Progenitor cell of endocrine pancreas (in vitro differentiated cells): ENCODE results near the gene MYADML2. TPM values are rescaled to one million over a fixed set of nuclear protein-coding genes. Genes with fewer than 3 reads are reported as not detected.

Experiments used
- DNase-seq: peaks from one replicate; pipeline ENCODE4 v3.0.0; 2021; ENCODE audit warnings: low spot score; ENCODE audit not compliant: unreplicated experiment
- H3K27ac Mint-ChIP-seq: 2 replicates; pipeline ENCODE4 v1.8.0; 2021; ENCODE audit warnings: mild to moderate bottlenecking, moderate library complexity, mixed read lengths
- H3K27me3 Mint-ChIP-seq: 2 replicates; pipeline ENCODE4 v1.8.0; 2021; ENCODE audit warnings: mixed read lengths
- H3K36me3 Mint-ChIP-seq: 2 replicates; pipeline ENCODE4 v1.8.0; 2022; ENCODE audit warnings: mixed read lengths; ENCODE audit not compliant: insufficient read depth
- H3K4me1 Mint-ChIP-seq: 2 replicates; pipeline ENCODE4 v1.8.0; 2021; ENCODE audit warnings: low read depth, mixed read lengths
- H3K4me3 Mint-ChIP-seq: 2 replicates; pipeline ENCODE4 v1.8.0; 2021; ENCODE audit warnings: low read depth, mild to moderate bottlenecking, moderate library complexity, mixed read lengths
- H3K9me3 Mint-ChIP-seq: 2 replicates; pipeline ENCODE4 v1.8.0; 2021; ENCODE audit warnings: low read depth, mixed read lengths
- long read RNA-seq: library from polyadenylated mRNA; unstranded; transcript quantifications from one replicate; pipeline ENCODE4 v2.0.0, GENCODE V29; 2020
- total RNA-seq: library from RNA; stranded (reverse); gene quantifications from 2 replicates; pipeline ENCODE4 v1.2.1, GENCODE V29; 2021
- TF ChIP-seq, protein P1 (sequence below): fragments of 200-600 bp; sonication (generic); IDR thresholded peaks from one replicate; pipeline ENCODE4 v1.5.0; 2021; ENCODE audit warnings: antibody characterized with exemption, mild to moderate bottlenecking; ENCODE audit not compliant: unreplicated experiment

The MYADML2 gene, protein sequence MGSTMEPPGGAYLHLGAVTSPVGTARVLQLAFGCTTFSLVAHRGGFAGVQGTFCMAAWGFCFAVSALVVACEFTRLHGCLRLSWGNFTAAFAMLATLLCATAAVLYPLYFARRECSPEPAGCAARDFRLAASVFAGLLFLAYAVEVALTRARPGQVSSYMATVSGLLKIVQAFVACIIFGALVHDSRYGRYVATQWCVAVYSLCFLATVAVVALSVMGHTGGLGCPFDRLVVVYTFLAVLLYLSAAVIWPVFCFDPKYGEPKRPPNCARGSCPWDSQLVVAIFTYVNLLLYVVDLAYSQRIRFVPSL
- not detected in 2 replicates for total RNA-seq
- long read RNA-seq: 0 reads

DNA sequence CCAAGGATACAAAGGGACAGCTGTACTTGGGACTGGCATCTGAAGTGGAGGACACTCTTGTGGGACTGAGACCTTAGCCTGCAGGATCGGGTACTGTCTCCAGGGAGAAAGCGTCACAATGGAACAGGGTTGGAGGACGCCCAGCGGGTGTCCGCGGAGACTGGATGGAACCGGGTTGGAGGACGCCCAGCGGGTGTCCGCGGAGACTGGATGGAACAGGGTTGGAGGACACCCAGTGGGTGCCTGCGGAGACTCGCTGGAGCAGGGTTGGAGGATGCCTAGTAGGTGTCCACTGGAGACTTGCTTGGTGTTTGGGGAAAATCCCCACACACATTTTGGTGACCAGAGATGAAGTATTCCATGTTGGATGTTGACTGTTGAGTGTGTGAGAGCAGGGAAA, at the start of gene MYADML2:
TSS of gene MYADML2 (minus strand) at position 45 of the 400 bp plus-strand sequence. CDS start 5,492 bp downstream, outside the sequence.
- TF ChIP-seq, protein P1, sequence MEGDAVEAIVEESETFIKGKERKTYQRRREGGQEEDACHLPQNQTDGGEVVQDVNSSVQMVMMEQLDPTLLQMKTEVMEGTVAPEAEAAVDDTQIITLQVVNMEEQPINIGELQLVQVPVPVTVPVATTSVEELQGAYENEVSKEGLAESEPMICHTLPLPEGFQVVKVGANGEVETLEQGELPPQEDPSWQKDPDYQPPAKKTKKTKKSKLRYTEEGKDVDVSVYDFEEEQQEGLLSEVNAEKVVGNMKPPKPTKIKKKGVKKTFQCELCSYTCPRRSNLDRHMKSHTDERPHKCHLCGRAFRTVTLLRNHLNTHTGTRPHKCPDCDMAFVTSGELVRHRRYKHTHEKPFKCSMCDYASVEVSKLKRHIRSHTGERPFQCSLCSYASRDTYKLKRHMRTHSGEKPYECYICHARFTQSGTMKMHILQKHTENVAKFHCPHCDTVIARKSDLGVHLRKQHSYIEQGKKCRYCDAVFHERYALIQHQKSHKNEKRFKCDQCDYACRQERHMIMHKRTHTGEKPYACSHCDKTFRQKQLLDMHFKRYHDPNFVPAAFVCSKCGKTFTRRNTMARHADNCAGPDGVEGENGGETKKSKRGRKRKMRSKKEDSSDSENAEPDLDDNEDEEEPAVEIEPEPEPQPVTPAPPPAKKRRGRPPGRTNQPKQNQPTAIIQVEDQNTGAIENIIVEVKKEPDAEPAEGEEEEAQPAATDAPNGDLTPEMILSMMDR: no peak
- H3K4me1 Mint-ChIP-seq: no peaks in the 10 kb centered on the region

DNA sequence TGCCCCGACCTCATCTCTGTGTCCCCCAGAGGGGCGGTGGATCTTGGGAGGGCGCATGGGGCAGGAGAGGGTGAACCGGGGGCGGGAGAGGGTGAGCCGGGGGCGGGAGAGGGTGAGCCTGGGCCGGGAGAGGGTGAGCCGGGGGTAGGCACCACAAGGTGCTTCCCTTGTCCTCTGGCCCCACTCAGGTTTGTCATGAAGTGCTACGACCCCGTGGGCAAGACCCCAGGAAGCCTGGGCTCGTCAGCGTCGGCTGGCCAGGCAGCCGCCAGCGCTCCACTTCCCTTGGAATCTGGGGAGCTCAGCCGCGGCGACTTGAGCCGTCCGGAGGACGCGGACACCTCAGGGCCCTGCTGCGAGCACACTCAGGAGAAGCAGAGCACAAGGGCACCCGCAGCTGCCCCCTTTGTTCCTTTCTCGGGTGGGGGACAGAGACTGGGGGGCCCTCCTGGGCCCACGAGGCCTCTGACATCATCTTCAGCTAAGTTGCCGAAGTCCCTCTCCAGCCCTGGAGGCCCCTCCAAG, 49.3 kb upstream of the MYADML2 start:
- Mint-ChIP-seq H3K27ac (no peak overlapping the region), H3K9me3 (no peaks in the 10 kb centered on the region), H3K36me3 (no peaks in the 10 kb centered on the region), H3K27me3 (no peaks in the 10 kb centered on the region), H3K4me3 (no peak overlapping the region), H3K4me1 (peaks cover 2% of the 10 kb centered on the region)
- no peak for DNase-seq
- TF ChIP-seq, protein P1: no peak

More for the DNA sequence above, at the start of gene MYADML2:
- H3K36me3 Mint-ChIP-seq: no peaks in the 10 kb centered on the region
- H3K27me3 Mint-ChIP-seq: peaks cover 14% of the 10 kb centered on the region
- H3K4me3 Mint-ChIP-seq: no peak within 1 kb of the TSS
- no peaks in the 10 kb centered on the region for H3K9me3 Mint-ChIP-seq
- DNase-seq: no peak
- no peak within 1 kb of the TSS for H3K27ac Mint-ChIP-seq

DNA sequence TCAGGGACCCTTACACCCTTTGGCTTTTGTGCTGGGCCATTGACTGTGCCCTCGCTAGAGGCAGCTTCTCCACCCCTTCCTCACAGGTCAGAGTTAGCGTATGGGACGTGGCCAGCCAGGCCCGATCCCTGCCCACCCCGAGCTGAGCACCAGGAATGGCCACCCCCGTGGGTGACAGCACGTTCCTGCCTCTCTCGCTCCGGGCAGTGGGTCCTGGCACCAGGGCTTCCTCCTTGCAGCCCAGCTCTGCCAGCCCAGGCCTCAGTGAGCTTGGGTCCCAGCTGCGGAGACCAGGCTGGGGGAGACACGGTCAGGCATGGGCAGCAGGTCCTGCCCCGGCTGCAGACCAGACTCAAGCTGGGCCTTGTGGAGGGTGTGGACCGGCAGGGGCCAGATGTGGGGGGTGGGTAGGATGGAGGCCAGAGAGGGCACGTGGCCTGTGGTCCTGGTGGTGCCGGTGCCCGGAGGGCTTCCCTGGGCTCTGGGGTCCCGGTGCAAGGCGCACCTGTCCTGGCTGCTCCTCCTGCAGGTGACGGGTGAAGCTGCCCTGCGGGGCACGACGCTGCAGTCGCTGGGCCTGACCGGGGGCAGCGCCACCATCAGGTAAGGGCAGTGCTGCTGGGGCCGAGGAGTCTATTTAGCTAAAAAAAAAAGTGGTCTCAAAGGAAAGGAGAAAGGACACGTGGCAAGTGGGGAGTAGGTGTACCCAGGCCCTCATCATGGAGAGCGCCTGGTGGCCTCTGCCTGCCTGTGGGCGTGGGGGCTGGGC, 48.6 kb upstream of the MYADML2 start:
- no peak overlapping the region for H3K27ac Mint-ChIP-seq
- no peak for DNase-seq
- H3K36me3 Mint-ChIP-seq: peaks cover 2% of the 10 kb centered on the region
- H3K9me3 Mint-ChIP-seq: no peaks in the 10 kb centered on the region
- no peak overlapping the region for H3K4me3 Mint-ChIP-seq
- peaks cover 2% of the 10 kb centered on the region for H3K4me1 Mint-ChIP-seq
- TF ChIP-seq, protein P1: no peak
- no peaks in the 10 kb centered on the region for H3K27me3 Mint-ChIP-seq

DNA sequence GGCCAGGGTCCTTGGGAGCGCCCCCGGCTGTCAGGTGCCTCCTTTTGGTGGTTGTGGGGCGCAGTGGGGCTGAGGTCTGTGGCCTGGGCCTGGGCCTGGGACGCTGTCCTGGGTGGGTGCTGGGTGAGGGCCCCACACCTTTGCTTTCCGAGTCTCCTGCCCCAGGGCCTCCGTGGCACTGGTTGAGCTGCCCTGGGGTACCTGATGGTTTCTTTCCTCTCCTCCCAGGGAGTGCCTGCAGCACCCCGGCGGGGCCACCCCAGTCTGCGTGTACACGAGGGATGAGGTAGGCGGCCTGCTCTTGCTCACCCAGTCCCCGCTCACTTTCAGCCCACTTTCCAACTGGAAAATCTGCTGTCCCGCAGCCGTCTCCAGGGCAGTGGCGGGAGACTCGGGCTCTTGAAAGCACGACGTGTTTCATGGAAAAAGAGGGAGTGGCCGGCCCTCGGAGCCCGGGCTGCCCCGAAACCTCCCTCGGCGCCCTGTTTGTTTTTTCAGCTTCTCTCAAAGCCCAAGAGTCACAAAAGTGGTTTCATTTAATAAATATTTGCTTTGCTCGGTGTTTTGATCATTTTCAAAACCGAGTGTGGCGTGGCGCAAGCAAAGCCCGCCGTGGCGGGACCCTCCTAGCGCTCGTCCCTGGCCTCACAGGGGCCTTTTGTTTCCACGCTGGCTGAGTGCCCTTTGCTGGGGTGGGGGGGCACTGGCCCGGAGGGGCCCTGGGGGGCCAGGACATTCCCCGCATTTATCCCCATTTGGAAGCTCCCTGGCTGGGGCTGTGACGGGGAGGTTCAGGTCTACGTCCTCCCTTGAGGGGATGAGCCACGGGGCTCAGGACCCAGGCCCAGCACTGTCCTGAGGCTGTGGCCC, 47.8 kb upstream of the MYADML2 start:
- Mint-ChIP-seq H3K9me3 (no peaks in the 10 kb centered on the region), H3K4me1 (peaks cover 2% of the 10 kb centered on the region), H3K36me3 (peaks cover 4% of the 10 kb centered on the region), H3K27me3 (no peaks in the 10 kb centered on the region), H3K4me3 (no peak overlapping the region), H3K27ac (peak overlapping the region; percentile 37)
- TF ChIP-seq, protein P1: no peak
- no peak for DNase-seq
